ENCODE measurements around the gene CTNNA2.

The CTNNA2 gene

DNA sequence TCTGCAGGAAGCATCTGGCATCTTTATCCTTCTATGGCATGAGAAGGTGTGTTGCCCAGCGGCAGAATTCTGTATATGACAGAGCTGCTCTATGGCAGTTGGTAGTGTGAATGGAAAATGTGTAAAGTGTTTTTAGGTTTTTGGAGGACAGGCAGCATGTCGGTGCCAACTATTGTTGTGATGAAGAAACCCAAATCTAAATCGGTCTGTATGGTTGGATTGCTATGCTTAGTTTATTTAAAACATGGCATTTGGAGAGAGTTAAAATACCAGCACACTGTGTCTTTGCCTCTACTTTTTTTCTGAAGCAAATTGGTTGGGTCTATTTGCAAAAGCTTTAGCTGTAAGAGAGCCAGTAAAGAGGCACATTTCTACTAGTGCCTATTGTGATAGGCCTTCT, 136.7 kb downstream of the CTNNA2 start:
- TF ChIP-seq POLR2AphosphoS5 (IDR thresholded peaks at IDR 0.05; ENCODE audit: low read depth, low read length) (no peak), TAF1 (IDR thresholded peaks at IDR 0.05; ENCODE audit: borderline replicate concordance, low read depth, low read length) (no peak), POLR2A (IDR thresholded peaks at IDR 0.05; ENCODE audit: low read depth, low read length) (no peak)
- DNase-seq (ENCODE audit: insufficient read length) (no peak), FAIRE-seq (no peak)

- TF ChIP-seq POLR2AphosphoS5 (IDR thresholded peaks at IDR 0.05; ENCODE audit: low read depth, low read length), result no peak
- TF ChIP-seq TAF1 (IDR thresholded peaks at IDR 0.05; ENCODE audit: borderline replicate concordance, low read depth, low read length), result no peak
- no peak for TF ChIP-seq POLR2A (IDR thresholded peaks at IDR 0.05; ENCODE audit: low read depth, low read length)
Measured at GRCh38 chr2:79660557-79660956, 147.7 kb downstream of the CTNNA2 start.

GRCh38 chr2:79665091-79665490, 152.2 kb downstream of the CTNNA2 start:
- DNase-seq (ENCODE audit: insufficient read length), result no peak
- no peak for FAIRE-seq
- TF ChIP-seq POLR2AphosphoS5 (IDR thresholded peaks at IDR 0.05; ENCODE audit: low read depth, low read length), result no peak
- no peak for TF ChIP-seq POLR2A (IDR thresholded peaks at IDR 0.05; ENCODE audit: low read depth, low read length)
- no peak for TF ChIP-seq TAF1 (IDR thresholded peaks at IDR 0.05; ENCODE audit: borderline replicate concordance, low read depth, low read length)

More at GRCh38 chr2:79660557-79660956, 147.7 kb downstream of the CTNNA2 start:
- FAIRE-seq (no peak), DNase-seq (ENCODE audit: insufficient read length) (no peak)

- FAIRE-seq, result no peak
- TF ChIP-seq TAF1 (IDR thresholded peaks at IDR 0.05; ENCODE audit: borderline replicate concordance, low read depth, low read length), result no peak
- TF ChIP-seq POLR2A (IDR thresholded peaks at IDR 0.05; ENCODE audit: low read depth, low read length), result no peak
- TF ChIP-seq POLR2AphosphoS5 (IDR thresholded peaks at IDR 0.05; ENCODE audit: low read depth, low read length), result no peak
- DNase-seq (ENCODE audit: insufficient read length), result no peak
Measured at GRCh38 chr2:79666430-79666829, 153.6 kb downstream of the CTNNA2 start.

- FAIRE-seq (no peak), DNase-seq (ENCODE audit: insufficient read length) (no peak)
- TF ChIP-seq POLR2A (IDR thresholded peaks at IDR 0.05; ENCODE audit: low read depth, low read length), result no peak
- no peak for TF ChIP-seq POLR2AphosphoS5 (IDR thresholded peaks at IDR 0.05; ENCODE audit: low read depth, low read length)
- TF ChIP-seq TAF1 (IDR thresholded peaks at IDR 0.05; ENCODE audit: borderline replicate concordance, low read depth, low read length), result no peak
Measured at GRCh38 chr2:79669714-79670113, 156.9 kb downstream of the CTNNA2 start.

GRCh38 chr2:79670198-79670597, 157.3 kb downstream of the CTNNA2 start:
- FAIRE-seq, result no peak
- DNase-seq (ENCODE audit: insufficient read length), result no peak
- no peak for TF ChIP-seq POLR2AphosphoS5 (IDR thresholded peaks at IDR 0.05; ENCODE audit: low read depth, low read length)
- TF ChIP-seq TAF1 (IDR thresholded peaks at IDR 0.05; ENCODE audit: borderline replicate concordance, low read depth, low read length), result no peak
- TF ChIP-seq POLR2A (IDR thresholded peaks at IDR 0.05; ENCODE audit: low read depth, low read length), result no peak

GRCh38 chr2:79686884-79687283, 174.0 kb downstream of the CTNNA2 start:
- FAIRE-seq (no peak), DNase-seq (ENCODE audit: insufficient read length) (no peak)
- TF ChIP-seq POLR2A (IDR thresholded peaks at IDR 0.05; ENCODE audit: low read depth, low read length) (no peak), POLR2AphosphoS5 (IDR thresholded peaks at IDR 0.05; ENCODE audit: low read depth, low read length) (no peak), TAF1 (IDR thresholded peaks at IDR 0.05; ENCODE audit: borderline replicate concordance, low read depth, low read length) (no peak)

DNA sequence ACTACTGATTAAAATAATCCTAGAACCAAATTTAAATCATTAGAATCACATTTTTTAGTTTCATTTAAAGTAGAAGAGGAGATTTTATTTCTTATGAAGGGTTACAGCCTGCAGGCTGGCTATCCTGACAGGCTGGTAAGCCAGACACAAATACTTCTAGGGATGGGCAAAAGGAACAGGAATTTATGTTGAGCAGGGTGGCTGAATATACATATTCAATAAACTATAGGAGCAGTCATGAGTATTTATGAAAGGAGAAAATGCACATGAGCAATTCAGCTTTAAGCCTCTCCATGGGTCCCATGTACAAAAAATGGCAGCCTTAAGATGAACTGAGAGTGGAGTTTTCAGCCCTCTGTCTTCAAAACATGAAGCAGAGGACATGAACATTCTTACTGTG, 182.4 kb downstream of the CTNNA2 start:
- no peak for TF ChIP-seq POLR2AphosphoS5 (IDR thresholded peaks at IDR 0.05; ENCODE audit: low read depth, low read length)
- TF ChIP-seq POLR2A (IDR thresholded peaks at IDR 0.05; ENCODE audit: low read depth, low read length), result no peak
- no peak for TF ChIP-seq TAF1 (IDR thresholded peaks at IDR 0.05; ENCODE audit: borderline replicate concordance, low read depth, low read length)
- FAIRE-seq (no peak), DNase-seq (ENCODE audit: insufficient read length) (no peak)

DNA sequence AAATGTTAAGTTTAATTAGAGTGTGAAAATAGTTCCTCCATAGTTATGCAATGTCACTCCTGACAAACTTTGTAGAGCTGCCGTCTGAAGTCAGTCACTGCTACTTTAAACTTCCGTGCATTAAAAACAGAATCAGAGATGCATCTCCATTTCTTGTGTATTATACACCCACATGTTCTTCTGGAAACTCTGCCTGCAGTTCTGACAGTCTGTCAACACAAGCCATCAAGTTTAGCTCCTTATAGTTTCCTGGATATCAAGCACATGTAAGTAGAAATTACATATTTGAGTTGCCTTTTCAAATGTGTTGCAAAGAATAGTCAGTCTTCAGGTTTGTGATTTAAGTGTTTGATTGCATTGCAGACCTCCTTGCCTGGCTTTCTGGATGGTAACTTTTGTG, 184.3 kb downstream of the CTNNA2 start:
- no peak for TF ChIP-seq POLR2A (IDR thresholded peaks at IDR 0.05; ENCODE audit: low read depth, low read length)

GRCh38 chr2:79700651-79701050, 187.8 kb downstream of the CTNNA2 start:
- DNase-seq (ENCODE audit: insufficient read length), result no peak
- TF ChIP-seq POLR2A (IDR thresholded peaks at IDR 0.05; ENCODE audit: low read depth, low read length), result no peak
- no peak for TF ChIP-seq POLR2AphosphoS5 (IDR thresholded peaks at IDR 0.05; ENCODE audit: low read depth, low read length)
- no peak for TF ChIP-seq TAF1 (IDR thresholded peaks at IDR 0.05; ENCODE audit: borderline replicate concordance, low read depth, low read length)
- no peak for FAIRE-seq

More for the DNA sequence above, 184.3 kb downstream of the CTNNA2 start:
- DNase-seq (ENCODE audit: insufficient read length) (no peak), FAIRE-seq (no peak)

- TF ChIP-seq TAF1 (IDR thresholded peaks at IDR 0.05; ENCODE audit: borderline replicate concordance, low read depth, low read length), result no peak
- no peak for TF ChIP-seq POLR2AphosphoS5 (IDR thresholded peaks at IDR 0.05; ENCODE audit: low read depth, low read length)
- TF ChIP-seq POLR2A (IDR thresholded peaks at IDR 0.05; ENCODE audit: low read depth, low read length), result no peak
- no peak for FAIRE-seq
- no peak for DNase-seq (ENCODE audit: insufficient read length)
Measured at GRCh38 chr2:79702905-79703304, 190.1 kb downstream of the CTNNA2 start.

- TF ChIP-seq POLR2AphosphoS5 (IDR thresholded peaks at IDR 0.05; ENCODE audit: low read depth, low read length) (no peak), TAF1 (IDR thresholded peaks at IDR 0.05; ENCODE audit: borderline replicate concordance, low read depth, low read length) (no peak), POLR2A (IDR thresholded peaks at IDR 0.05; ENCODE audit: low read depth, low read length) (no peak)
- FAIRE-seq (no peak), DNase-seq (ENCODE audit: insufficient read length) (no peak)
Measured at GRCh38 chr2:79711098-79711497, 198.2 kb downstream of the CTNNA2 start.
